KOPT-K1 (cell line): Measurements from ENCODE around the gene JPH2.

Source experiments
- H3K27ac ChIP-seq: fragments of 200-600 bp; sonication (generic); 2 replicates; pipeline ENCODE4 v1.5.1; 2016; ENCODE audit warnings: antibody characterized with exemption, mild to moderate bottlenecking, low read depth, low read length; ENCODE audit not compliant: poor library complexity, severe bottlenecking
- H3K36me3 ChIP-seq: fragments of 200-600 bp; sonication (generic); 2 replicates; pipeline ENCODE4 v1.5.1; 2017; ENCODE audit warnings: antibody characterized with exemption, mild to moderate bottlenecking, low read length, moderate library complexity; ENCODE audit not compliant: insufficient read depth
- H3K9me3 ChIP-seq: fragments of 200-600 bp; sonication (generic); 2 replicates; pipeline ENCODE4 v1.5.1; 2017; ENCODE audit warnings: antibody characterized with exemption, low read length, mild to moderate bottlenecking; ENCODE audit not compliant: insufficient read depth, poor library complexity, severe bottlenecking

Gene JPH2

DNA sequence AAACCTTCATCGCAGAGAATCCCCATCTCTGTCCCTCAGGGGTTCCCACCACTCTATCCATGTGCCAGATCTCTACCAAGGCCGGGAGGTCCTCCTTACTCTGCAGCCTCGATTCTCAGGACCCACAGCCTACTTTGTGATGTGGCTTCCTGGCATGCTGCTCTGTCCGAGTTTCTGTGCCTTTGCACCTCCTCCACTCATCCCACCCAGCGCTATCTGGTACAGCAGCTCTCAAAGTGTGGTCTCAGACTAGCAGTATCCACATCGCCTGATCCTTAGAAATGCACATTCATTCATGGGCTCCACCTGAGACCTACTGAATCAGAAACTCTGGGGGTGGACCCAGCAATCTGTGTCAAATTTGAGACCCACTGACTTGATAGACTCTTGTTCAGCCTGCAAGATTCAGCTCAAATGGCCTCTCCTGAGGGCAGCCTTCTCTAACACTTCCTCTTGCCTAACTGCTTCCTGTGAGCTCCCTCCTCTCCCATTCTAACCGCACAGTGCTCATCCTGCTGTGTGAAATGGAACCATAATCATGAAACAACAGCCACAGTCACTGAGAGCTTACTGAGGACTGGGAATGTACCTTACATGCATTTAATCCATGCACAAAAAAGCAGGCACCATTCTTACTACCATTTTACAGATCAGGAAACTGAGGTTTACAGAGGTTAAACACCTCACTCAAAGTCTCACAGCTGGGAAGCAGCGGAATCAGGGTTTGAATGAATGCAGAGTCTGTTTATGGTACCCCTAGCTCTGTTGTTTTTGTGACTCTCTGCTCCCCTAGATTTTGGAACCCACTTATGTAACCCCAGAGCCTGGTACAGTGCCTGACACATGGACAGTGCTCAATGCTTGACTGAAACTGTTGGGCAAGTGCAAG lies 69.4 kb downstream of the JPH2 start:
- Histone ChIP-seq H3K9me3 (no peaks in the 10 kb centered on the region), H3K27ac (no peak overlapping the region), H3K36me3 (no peaks in the 10 kb centered on the region)

DNA sequence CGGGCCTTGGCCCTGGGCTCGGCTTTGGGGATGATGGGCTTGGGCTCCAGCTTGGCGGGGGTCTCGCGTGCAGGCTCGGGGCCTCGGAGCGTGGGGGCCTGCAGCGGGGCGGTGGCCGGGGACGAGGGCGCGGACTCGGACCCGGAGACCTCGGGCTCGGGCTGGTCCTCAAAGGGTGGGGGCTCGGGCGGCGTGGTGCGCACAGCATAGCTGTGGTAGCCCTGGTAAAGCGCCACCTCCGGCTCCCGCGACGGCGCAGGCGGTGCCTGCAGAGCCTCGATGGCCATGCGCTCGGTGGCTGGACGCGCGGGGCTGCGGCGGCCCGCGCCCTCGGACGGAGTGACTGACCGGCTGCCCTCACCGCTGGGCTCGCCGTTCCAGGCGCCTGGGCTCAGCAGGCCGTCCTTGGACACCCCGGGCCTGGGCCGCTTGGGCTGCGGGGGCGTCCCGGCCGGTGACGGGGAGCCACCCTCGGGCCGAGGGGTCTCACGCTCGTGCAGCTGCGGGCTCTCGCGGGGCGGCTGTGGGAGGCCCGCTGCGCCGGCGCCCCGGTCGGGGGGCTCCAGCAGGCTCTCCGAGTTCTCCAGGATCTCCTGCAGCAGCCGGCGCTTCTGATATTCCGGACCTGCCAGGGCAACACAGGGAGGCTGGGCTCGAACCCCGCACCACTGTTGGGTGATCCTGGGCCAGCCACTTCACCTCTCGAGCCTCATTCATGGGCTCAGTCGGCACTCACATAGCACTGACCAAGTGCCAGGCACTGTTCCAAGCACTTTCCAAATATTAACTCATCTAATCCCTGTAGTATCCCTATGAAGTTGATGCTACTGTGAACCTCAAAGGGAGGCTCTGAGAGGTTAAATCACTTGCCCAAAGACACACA lies 71.0 kb downstream of the JPH2 start:
- no peak overlapping the region for H3K27ac ChIP-seq

DNA sequence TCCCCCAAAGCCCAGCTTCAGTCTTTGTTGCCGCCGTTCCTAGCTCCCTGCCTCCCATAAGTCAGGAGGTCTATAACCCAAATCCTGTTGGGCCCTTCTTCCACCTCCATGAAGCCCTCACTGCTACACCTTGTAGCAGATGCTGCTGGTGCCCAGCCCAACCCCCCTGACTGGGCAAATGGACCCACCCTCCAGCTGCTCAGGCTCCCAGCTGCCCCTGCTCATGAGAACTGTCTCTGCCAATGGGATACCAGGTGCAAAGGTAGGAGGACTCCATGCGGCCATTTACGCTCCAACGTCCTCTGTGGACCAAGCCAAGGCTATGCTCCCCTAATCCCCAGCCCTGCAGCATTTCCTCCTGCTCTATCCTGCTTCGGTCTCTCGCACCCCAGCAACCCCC lies 71.8 kb downstream of the JPH2 start:
- Histone ChIP-seq H3K27ac (no peak overlapping the region), H3K9me3 (no peaks in the 10 kb centered on the region), H3K36me3 (no peaks in the 10 kb centered on the region)

More for the DNA sequence above, 71.0 kb downstream of the JPH2 start:
- no peaks in the 10 kb centered on the region for H3K36me3 ChIP-seq
- no peaks in the 10 kb centered on the region for H3K9me3 ChIP-seq

DNA sequence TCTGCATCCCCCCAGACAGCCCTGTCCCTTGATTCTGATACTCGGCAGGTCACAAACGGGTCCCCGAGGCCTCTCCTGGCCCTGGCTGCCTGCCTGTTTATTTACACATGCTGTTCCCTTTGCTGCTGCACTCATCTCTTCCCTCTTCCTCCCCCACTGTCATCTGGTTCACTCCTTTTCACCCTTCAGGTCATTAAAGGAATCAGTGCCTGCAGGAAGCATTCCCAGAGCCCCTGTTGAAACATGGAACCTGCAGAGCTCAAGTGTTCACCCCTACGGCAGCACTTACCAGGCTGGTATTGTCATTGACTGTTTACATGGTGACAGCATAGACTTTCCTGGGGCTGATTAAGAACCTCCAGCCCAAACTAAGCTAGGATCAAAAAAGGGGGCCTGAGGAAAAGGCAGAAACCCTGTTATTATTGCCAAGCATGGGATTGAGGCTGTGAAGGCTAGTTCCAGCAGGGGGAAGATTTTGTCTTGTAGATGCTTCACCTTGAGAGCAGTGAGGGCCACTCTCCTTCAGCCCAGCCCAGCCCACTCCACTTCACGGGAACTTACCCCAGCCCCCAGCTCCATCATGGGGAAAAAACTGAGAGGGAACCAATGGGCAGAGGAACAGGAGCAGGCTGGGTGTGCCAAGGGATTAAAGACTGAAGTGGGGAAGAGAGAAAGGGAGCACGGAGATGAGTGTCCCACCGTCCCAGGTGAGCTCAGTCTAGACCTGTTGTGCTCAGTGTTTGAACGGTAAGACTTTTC lies 73.2 kb downstream of the JPH2 start:
- Histone ChIP-seq H3K36me3 (no peaks in the 10 kb centered on the region), H3K9me3 (peaks cover 2% of the 10 kb centered on the region), H3K27ac (no peak overlapping the region)

GRCh38 chr20:44112889-44113617 lies 73.9 kb downstream of the JPH2 start:
- H3K27ac ChIP-seq = no peak overlapping the region
- H3K9me3 ChIP-seq = peaks cover 9% of the 10 kb centered on the region
- no peaks in the 10 kb centered on the region for H3K36me3 ChIP-seq

GRCh38 chr20:44112456-44112855 lies 74.5 kb downstream of the JPH2 start:
- Histone ChIP-seq H3K27ac (no peak overlapping the region), H3K9me3 (peaks cover 15% of the 10 kb centered on the region), H3K36me3 (no peaks in the 10 kb centered on the region)

DNA sequence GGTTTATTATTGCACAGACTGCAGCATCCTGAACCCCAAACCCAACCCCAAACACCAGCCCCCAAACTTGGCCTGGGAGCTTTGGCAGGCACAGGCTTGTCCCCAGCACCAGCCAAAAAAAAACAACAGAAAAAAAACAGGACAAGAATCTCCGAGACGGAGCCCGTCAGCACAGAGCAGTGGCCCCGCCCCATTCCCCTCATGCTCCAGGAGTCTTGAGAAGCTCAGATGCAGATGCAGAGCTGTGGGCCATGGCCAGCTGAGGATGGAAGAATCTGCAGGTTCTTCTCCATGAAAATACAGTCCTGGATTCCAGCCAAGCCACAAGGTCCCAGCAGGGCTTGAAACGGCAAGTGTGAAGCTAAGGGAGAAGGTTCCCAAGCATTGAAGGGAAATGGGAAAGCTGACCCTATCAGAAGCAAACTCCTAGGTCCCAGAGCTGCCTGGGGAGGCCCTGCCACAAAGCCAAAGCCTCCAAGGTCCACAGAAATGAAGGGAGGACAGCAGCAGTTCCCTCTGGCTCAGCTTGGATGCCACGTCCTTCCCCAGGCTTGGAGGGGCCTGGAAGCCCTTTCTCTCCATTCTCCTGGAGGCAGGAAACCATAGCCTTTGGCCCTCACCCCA lies 75.2 kb downstream of the JPH2 start:
- Histone ChIP-seq H3K9me3 (peaks cover 21% of the 10 kb centered on the region), H3K27ac (no peak overlapping the region), H3K36me3 (no peaks in the 10 kb centered on the region)

DNA sequence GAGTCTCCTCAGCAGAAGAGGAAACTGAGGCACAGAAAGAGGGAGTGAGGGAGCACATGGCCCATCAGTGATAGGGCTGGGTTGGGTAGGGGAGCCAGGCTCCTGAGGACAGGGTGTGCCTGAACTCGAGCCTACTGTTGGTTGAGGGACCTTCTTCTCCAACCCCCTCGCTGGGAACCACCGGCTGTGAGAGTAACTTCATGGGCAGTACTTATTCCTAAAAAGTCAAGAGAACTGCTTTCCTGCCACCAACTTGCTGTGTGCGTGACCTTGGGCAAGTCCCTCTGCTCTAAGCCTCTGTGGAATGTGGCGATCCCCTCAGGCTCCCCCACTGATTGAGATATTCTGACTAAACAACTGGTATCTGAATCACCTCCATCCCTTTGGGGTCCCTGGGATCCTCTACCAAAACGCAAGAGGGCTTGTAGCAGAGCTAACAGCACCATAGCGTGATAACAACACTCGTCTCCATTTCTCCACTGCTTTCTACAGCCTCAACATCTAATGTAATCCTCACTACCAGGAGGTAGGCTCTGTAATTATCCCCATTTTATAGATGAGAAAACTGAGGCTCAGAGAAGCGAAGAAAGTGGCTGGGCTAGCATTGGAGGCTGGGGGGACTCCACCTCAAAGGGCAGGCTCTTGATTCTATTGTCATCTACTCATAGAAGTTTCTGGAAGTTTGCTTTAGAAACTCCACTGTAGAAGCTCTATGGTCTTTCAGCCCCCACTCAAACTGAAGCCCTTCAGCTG lies 76.0 kb downstream of the JPH2 start:
- Histone ChIP-seq H3K36me3 (no peaks in the 10 kb centered on the region), H3K9me3 (peaks cover 21% of the 10 kb centered on the region), H3K27ac (no peak overlapping the region)

- Histone ChIP-seq H3K36me3 (no peaks in the 10 kb centered on the region), H3K27ac (no peak overlapping the region), H3K9me3 (peaks cover 21% of the 10 kb centered on the region)
Observed at GRCh38 chr20:44109951-44110361, 77.0 kb downstream of the JPH2 start.

GRCh38 chr20:44106615-44107014 lies 80.4 kb downstream of the JPH2 start:
- Histone ChIP-seq H3K36me3 (no peaks in the 10 kb centered on the region), H3K27ac (no peak overlapping the region), H3K9me3 (peaks cover 21% of the 10 kb centered on the region)

DNA sequence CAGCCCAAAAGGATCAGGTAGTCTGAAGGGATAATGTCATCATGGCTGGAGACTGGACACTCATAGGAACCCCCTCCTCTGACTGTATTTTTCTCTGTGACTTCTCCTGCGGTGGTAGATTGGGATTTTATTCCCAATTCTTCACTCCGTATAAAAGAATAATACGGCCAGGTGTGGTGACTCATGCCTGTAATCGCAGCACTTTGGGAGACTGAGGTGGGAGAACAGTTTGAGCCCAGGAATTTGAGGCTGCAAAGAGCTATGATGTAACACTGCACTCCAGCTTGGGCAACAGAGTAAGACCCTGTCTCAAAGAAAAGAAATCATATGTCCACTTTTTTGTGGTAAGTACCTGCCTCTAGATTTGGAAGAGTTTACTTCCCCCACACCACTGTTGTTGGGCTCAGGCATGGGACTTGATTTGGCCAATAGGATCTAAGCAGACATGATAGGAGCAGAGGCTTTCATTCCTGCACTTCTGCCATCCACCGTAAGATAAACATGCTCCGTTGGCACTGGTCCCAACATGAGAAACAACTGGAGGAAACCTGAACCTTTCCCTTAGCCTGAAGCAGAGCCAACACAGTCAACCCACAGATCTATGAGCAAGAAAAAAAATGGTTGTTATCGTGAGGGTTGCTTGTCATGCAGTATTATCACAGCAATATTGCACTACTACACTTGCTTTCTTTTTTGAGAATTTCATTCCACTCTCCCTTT lies 82.0 kb downstream of the JPH2 start:
- Histone ChIP-seq H3K36me3 (no peaks in the 10 kb centered on the region), H3K9me3 (peaks cover 21% of the 10 kb centered on the region), H3K27ac (no peak overlapping the region)

DNA sequence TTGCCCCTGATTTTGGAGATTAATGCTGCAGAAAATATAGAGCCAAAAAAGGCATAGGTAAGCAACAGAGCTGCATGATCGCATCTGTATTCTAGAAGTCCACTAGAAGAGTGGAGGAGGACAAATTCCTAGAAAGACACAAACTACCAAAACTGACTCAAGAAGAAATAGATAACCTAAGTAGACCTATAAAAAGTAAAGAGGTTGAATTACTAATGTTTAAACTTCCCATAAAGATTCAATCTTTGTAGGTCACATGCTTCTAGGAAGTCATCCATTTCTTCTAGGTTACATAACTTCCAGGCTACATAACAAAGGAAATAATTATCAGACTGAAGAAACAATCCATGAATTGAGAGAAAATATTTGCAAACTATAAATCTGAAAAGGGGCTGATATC lies 84.4 kb downstream of the JPH2 start:
- Histone ChIP-seq H3K36me3 (no peaks in the 10 kb centered on the region), H3K9me3 (peaks cover 7% of the 10 kb centered on the region), H3K27ac (no peak overlapping the region)

DNA sequence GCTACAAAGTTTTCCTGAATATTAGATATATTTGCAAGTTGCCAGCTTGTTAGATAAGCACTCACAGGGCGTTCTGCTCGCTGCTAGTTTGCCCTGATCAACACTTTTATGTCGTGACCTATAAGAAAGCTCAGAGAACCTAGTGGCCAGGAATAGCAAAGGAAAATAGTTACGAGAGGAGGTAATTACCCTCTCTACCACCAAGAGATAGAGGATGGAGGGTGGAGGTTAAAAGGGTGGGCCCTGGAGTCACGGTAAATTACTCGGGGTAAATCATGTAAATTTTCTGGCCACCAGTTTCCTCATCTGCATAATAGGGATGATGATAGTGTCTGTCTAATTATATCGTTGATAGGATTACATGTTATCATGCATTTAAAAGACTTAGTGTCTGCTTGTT lies 87.2 kb downstream of the JPH2 start:
- no peak overlapping the region for H3K27ac ChIP-seq
- no peaks in the 10 kb centered on the region for H3K9me3 ChIP-seq
- H3K36me3 ChIP-seq = no peaks in the 10 kb centered on the region
